BJ (cell line): ENCODE measurements around the gene FAM234B. TPM values are rescaled to one million over a fixed set of nuclear protein-coding genes. Genes with fewer than 3 reads are reported as not detected.

Experiments
- CTCF ChIA-PET: fragments of 350-600 bp; formaldehyde crosslinking; extraction: SDS; loops from one replicate; lab custom pipeline; 2021; ENCODE audit warnings: antibody characterized with exemption, inconsistent platforms; lab: Yijun Ruan, JAX
- POLR2A ChIA-PET: fragments of 300-600 bp; sonication (Branson Sonifier 250); formaldehyde crosslinking; extraction: SDS; loops from one replicate; lab custom pipeline; 2021; ENCODE audit warnings: antibody characterized with exemption; lab: Charles Lee
- DNase-seq: peaks from one replicate; pipeline ENCODE4 v3.0.0-alpha.2; 2011; ENCODE audit warnings: low read depth
- H3K27me3 ChIP-seq: 2 replicates; pipeline ENCODE4 v1.6.0; 2011; ENCODE audit warnings: low read length; ENCODE audit not compliant: control insufficient read depth, insufficient read depth
- H3K36me3 ChIP-seq: 2 replicates; pipeline ENCODE4 v1.5.1; 2011; ENCODE audit warnings: low read length; ENCODE audit not compliant: control insufficient read depth, insufficient read depth
- H3K4me3 ChIP-seq: 2 replicates; pipeline ENCODE4 v1.5.1; 2011; ENCODE audit warnings: low read depth, mild to moderate bottlenecking, control low read depth, low read length
- polyA plus RNA-seq: library from polyadenylated mRNA; depleted of rRNA; stranded (reverse); fragments of >200 nt; gene quantifications from 2 replicates; pipeline ENCODE4 v1.2.3, GENCODE V29; 2011
- TF ChIP-seq, protein P1 (sequence below): IDR thresholded peaks from 2 replicates; pipeline ENCODE4 v1.5.1; 2011; ENCODE audit warnings: low read depth, mild to moderate bottlenecking, control low read depth, inconsistent platforms, low read length, moderate library complexity; ENCODE audit not compliant: insufficient read depth

The FAM234B gene
- polyA plus RNA-seq, 1 experiment = 2.4 TPM

- no peaks in the 10 kb centered on the region for H3K27me3 ChIP-seq
- H3K36me3 ChIP-seq = no peaks in the 10 kb centered on the region; the same call in none of the 2 replicates
- TF ChIP-seq, protein P1, sequence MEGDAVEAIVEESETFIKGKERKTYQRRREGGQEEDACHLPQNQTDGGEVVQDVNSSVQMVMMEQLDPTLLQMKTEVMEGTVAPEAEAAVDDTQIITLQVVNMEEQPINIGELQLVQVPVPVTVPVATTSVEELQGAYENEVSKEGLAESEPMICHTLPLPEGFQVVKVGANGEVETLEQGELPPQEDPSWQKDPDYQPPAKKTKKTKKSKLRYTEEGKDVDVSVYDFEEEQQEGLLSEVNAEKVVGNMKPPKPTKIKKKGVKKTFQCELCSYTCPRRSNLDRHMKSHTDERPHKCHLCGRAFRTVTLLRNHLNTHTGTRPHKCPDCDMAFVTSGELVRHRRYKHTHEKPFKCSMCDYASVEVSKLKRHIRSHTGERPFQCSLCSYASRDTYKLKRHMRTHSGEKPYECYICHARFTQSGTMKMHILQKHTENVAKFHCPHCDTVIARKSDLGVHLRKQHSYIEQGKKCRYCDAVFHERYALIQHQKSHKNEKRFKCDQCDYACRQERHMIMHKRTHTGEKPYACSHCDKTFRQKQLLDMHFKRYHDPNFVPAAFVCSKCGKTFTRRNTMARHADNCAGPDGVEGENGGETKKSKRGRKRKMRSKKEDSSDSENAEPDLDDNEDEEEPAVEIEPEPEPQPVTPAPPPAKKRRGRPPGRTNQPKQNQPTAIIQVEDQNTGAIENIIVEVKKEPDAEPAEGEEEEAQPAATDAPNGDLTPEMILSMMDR = no peak
- no peak overlapping the region for H3K4me3 ChIP-seq
- POLR2A ChIA-PET = interaction anchor here (0.5 to 0.6 kb wide), 2 partner anchors 273 to 1329 kb away, joined by 3 to 9 read pairs; no protein-coding TSS in a partner anchor
- no peak for DNase-seq
- CTCF ChIA-PET = interaction anchor here (0.8 to 1.4 kb wide), 6 partner anchors 10 to 204 kb away, joined by 3 read pairs; no protein-coding TSS in a partner anchor
Observed at GRCh38 chr12:13074396-13075117, 30.4 kb downstream of the FAM234B start.

DNA sequence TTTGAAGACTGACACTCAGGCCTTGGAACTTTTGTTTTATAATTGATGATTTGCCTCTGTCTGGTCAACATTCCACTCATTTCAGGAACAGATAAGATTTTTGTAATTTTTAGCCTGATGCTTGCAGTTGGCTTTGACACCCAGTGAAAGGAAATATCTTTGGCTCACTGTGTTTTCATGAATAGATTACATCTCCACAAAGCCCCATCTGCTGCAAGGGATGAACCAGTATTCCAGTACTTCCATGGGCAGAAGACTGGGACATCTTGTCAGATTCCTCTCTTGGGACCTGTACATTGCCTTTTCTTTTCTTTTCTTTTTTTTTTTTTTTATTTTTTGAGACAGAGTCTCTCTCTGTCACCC, 30.9 kb downstream of the FAM234B start:
- DNase-seq = no peak
- ChIA-PET CTCF (interaction anchor here (0.9 to 1.4 kb wide), 4 partner anchors 10 to 137 kb away, joined by 3 read pairs; no protein-coding TSS in a partner anchor), POLR2A (interaction anchor here (0.6 kb wide), 1 partner anchor 1329 kb away, joined by 9 read pairs; no protein-coding TSS in a partner anchor)
- H3K27me3 ChIP-seq = no peaks in the 10 kb centered on the region
- no peaks in the 10 kb centered on the region; the same call in none of the 2 replicates for H3K36me3 ChIP-seq
- H3K4me3 ChIP-seq = no peak overlapping the region
- TF ChIP-seq, protein P1 = no peak

DNA sequence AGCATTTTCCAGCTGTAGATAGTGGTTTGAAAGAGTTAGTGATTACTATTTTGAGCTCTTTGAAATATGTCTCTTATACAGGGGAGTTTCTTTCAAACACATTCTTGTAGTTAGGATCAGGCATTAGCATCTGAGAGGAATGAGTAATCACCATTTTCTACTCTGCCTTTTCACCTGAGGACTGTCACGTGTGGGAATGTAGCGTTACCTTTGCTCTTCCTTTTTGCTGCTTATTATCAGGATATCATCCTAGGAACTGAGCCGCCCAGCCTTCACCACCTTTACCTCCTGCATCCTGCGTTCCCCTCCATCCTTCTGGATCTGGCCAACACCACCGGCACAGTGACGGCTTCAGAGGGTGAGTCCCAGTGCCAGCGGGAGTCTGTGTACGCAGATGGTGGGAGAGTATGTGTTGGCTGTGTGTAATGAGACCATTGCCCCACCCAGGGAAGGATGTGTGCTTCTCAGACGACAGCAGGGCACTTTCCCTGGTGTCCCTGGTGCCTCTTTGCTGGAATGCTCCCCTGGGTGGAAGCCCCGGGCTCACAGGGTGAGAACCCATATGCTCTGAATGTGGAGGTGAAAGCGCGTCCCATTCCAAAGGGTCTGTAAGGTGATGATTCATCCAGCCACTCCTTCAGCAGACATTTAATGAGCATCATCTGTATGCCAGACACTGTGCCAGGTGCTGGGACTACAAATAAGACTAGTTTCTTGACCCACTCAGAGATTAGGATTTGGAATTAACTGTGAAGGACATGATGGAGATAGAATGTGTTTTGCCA, 31.8 kb downstream of the FAM234B start:
- TF ChIP-seq, protein P1 = no peak
- no peaks in the 10 kb centered on the region for H3K27me3 ChIP-seq
- H3K36me3 ChIP-seq = no peaks in the 10 kb centered on the region; the same call in none of the 2 replicates
- H3K4me3 ChIP-seq = no peak overlapping the region
- ChIA-PET POLR2A (no interaction called here), CTCF (no interaction called here)
- DNase-seq = no peak

DNA sequence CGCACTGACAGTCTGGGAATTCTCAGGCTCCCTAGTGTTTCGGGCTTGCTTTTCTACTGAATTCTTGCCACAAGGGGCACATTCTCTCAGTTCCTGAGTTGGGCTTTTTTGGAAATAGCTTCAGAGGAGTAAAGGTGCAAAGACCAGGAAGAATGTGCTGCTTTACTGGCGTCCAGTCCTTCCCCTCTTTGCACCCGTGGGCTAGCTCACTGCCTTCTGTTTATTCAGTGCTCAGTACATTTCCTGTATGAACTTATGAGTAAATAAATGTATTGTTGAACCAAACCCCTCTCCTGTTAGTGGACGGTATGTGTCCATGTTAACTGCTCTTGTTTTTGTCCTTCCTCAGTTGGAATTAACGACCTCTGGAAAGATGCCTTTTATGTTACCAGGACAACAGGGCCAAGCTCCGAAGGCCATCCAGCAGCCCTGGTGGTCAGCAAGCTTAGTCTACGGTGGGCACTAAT, 35.3 kb downstream of the FAM234B start:
- POLR2A ChIA-PET = no interaction called here
- H3K27me3 ChIP-seq = no peaks in the 10 kb centered on the region
- no peak for DNase-seq
- no peak overlapping the region for H3K4me3 ChIP-seq
- CTCF ChIA-PET = interaction anchor here (0.7 to 1.2 kb wide), 3 partner anchors 35 to 176 kb away, joined by 3 read pairs; partner anchors contain the start of gene FAM234B
- no peaks in the 10 kb centered on the region; the same call in 1 of the 2 replicates for H3K36me3 ChIP-seq
- TF ChIP-seq, protein P1 = 0 out of 2 replicates have a peak, but pooled peaks have one; percentile 3
